Measurements from ENCODE around the gene RAB31. TPM values are rescaled to one million over a fixed set of nuclear protein-coding genes. Genes with fewer than 3 reads are reported as not detected.

The RAB31 gene
- total and polyA plus RNA-seq, 2 of the 13 experiments (the other 11 are each of a cell fraction or from before 2014, with no cell fraction given) = 1.1 to 1.7 TPM

DNA sequence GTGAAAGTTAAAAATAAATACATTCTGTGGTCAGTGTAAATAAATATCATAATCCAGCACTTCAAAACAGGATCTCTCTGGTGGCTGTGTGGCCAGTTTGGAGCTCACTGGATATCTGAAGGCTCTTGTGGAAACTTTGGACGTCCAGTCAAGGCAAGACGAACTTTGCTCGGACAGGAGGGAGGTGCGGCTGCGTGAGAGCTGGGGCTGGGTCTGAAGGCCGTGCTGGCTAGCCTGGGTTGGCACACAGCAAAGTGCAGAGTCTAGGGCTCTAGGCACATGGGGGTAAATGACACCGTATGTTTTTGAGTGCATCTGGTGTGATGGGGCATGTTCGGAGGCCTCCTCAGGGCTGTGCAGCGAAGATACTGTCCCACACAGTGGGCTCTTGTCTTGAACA is 98.8 kb downstream of the RAB31 start (continued):
- TF ChIP-seq ARNT2 (CRISPR knock-in tag; IDR thresholded peaks at IDR 0.05; ENCODE audit: low read depth) = no peak
- TF ChIP-seq NBN (conservative IDR thresholded peaks at IDR 0.05) = no peak
- no peak for TF ChIP-seq HIVEP1 (CRISPR knock-in tag; IDR thresholded peaks at IDR 0.05)
- no peak for TF ChIP-seq ZNF230 (CRISPR knock-in tag; IDR thresholded peaks at IDR 0.05)
- TF ChIP-seq, protein P1, sequence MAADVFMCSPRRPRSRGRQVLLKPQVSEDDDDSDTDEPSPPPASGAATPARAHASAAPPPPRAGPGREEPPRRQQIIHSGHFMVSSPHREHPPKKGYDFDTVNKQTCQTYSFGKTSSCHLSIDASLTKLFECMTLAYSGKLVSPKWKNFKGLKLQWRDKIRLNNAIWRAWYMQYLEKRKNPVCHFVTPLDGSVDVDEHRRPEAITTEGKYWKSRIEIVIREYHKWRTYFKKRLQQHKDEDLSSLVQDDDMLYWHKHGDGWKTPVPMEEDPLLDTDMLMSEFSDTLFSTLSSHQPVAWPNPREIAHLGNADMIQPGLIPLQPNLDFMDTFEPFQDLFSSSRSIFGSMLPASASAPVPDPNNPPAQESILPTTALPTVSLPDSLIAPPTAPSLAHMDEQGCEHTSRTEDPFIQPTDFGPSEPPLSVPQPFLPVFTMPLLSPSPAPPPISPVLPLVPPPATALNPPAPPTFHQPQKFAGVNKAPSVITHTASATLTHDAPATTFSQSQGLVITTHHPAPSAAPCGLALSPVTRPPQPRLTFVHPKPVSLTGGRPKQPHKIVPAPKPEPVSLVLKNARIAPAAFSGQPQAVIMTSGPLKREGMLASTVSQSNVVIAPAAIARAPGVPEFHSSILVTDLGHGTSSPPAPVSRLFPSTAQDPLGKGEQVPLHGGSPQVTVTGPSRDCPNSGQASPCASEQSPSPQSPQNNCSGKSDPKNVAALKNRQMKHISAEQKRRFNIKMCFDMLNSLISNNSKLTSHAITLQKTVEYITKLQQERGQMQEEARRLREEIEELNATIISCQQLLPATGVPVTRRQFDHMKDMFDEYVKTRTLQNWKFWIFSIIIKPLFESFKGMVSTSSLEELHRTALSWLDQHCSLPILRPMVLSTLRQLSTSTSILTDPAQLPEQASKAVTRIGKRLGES (CRISPR knock-in tag; IDR thresholded peaks at IDR 0.05; ENCODE audit: borderline replicate concordance) = no peak
- TF ChIP-seq ZBTB20 (CRISPR knock-in tag; IDR thresholded peaks at IDR 0.05; ENCODE audit: borderline replicate concordance, low read depth) = no peak
- no peak for TF ChIP-seq SCMH1 (CRISPR knock-in tag; IDR thresholded peaks at IDR 0.05; ENCODE audit: borderline replicate concordance)
- TF ChIP-seq POLR2G (IDR thresholded peaks at IDR 0.05; ENCODE audit: low read depth, low read length) = no peak
- TF ChIP-seq, protein P2, sequence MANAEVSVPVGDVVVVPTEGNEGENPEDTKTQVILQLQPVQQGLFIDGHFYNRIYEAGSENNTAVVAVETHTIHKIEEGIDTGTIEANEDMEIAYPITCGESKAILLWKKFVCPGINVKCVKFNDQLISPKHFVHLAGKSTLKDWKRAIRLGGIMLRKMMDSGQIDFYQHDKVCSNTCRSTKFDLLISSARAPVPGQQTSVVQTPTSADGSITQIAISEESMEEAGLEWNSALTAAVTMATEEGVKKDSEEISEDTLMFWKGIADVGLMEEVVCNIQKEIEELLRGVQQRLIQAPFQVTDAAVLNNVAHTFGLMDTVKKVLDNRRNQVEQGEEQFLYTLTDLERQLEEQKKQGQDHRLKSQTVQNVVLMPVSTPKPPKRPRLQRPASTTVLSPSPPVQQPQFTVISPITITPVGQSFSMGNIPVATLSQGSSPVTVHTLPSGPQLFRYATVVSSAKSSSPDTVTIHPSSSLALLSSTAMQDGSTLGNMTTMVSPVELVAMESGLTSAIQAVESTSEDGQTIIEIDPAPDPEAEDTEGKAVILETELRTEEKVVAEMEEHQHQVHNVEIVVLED (CRISPR knock-in tag; IDR thresholded peaks at IDR 0.05; ENCODE audit: borderline replicate concordance) = no peak
- TF ChIP-seq, protein P3, sequence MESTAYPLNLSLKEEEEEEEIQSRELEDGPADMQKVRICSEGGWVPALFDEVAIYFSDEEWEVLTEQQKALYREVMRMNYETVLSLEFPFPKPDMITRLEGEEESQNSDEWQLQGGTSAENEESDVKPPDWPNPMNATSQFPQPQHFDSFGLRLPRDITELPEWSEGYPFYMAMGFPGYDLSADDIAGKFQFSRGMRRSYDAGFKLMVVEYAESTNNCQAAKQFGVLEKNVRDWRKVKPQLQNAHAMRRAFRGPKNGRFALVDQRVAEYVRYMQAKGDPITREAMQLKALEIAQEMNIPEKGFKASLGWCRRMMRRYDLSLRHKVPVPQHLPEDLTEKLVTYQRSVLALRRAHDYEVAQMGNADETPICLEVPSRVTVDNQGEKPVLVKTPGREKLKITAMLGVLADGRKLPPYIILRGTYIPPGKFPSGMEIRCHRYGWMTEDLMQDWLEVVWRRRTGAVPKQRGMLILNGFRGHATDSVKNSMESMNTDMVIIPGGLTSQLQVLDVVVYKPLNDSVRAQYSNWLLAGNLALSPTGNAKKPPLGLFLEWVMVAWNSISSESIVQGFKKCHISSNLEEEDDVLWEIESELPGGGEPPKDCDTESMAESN (CRISPR knock-in tag; conservative IDR thresholded peaks at IDR 0.05) = no peak
- peak; percentile 42; the same call in 1 of the 2 replicates for TF ChIP-seq YEATS4 (CRISPR knock-in tag; IDR thresholded peaks at IDR 0.05; ENCODE audit: borderline replicate concordance)
- no peak for TF ChIP-seq TRIM24 (CRISPR knock-in tag; IDR thresholded peaks at IDR 0.05)
- TF ChIP-seq REPIN1 (CRISPR knock-in tag; IDR thresholded peaks at IDR 0.05; ENCODE audit: borderline replicate concordance, low read depth) = 0 out of 2 replicates have a peak, but pooled peaks have one; percentile 24
- TF ChIP-seq, protein P4, sequence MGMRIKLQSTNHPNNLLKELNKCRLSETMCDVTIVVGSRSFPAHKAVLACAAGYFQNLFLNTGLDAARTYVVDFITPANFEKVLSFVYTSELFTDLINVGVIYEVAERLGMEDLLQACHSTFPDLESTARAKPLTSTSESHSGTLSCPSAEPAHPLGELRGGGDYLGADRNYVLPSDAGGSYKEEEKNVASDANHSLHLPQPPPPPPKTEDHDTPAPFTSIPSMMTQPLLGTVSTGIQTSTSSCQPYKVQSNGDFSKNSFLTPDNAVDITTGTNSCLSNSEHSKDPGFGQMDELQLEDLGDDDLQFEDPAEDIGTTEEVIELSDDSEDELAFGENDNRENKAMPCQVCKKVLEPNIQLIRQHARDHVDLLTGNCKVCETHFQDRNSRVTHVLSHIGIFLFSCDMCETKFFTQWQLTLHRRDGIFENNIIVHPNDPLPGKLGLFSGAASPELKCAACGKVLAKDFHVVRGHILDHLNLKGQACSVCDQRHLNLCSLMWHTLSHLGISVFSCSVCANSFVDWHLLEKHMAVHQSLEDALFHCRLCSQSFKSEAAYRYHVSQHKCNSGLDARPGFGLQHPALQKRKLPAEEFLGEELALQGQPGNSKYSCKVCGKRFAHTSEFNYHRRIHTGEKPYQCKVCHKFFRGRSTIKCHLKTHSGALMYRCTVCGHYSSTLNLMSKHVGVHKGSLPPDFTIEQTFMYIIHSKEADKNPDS (CRISPR knock-in tag; IDR thresholded peaks at IDR 0.05) = no peak
- no peak for TF ChIP-seq ZNF7 (CRISPR knock-in tag; IDR thresholded peaks at IDR 0.05)
- TF ChIP-seq, protein P5, sequence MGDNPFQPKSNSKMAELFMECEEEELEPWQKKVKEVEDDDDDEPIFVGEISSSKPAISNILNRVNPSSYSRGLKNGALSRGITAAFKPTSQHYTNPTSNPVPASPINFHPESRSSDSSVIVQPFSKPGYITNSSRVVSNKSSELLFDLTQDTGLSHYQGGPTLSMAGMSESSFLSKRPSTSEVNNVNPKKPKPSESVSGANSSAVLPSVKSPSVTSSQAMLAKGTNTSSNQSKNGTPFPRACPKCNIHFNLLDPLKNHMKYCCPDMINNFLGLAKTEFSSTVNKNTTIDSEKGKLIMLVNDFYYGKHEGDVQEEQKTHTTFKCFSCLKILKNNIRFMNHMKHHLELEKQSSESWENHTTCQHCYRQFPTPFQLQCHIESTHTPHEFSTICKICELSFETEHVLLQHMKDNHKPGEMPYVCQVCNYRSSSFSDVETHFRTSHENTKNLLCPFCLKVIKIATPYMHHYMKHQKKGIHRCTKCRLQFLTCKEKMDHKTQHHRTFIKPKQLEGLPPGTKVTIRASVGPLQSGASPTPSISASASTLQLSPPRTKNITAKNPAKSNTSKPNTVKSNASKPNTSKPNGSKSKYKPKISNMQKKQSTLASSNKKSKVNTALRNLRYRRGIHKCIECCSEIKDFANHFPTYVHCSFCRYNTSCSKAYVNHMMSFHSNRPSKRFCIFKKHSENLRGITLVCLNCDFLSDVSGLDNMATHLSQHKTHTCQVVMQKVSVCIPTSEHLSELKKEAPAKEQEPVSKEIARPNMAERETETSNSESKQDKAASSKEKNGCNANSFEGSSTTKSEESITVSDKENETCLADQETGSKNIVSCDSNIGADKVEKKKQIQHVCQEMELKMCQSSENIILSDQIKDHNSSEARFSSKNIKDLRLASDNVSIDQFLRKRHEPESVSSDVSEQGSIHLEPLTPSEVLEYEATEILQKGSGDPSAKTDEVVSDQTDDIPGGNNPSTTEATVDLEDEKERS (CRISPR knock-in tag; IDR thresholded peaks at IDR 0.05) = 0 out of 2 replicates have a peak, but pooled peaks have one; percentile 67
- TF ChIP-seq RFX1 (IDR thresholded peaks at IDR 0.05) = no peak
- TF ChIP-seq ETV5 (CRISPR knock-in tag; IDR thresholded peaks at IDR 0.05; ENCODE audit: borderline replicate concordance) = no peak
